Fibroblast of mammary gland (primary cell): ENCODE results near the gene EFNA4.

Experiments
- DNase-seq: peaks from one replicate; pipeline ENCODE4 v3.0.0-alpha.2; 2010; ENCODE audit warnings: low read depth
- H3K4me3 ChIP-seq: 2 replicates; pipeline ENCODE4 v1.5.1; 2011; ENCODE audit warnings: low read depth, mild to moderate bottlenecking, low read length, moderate library complexity; ENCODE audit not compliant: control insufficient read depth
- CTCF ChIP-seq: conservative IDR thresholded peaks from 2 replicates; pipeline ENCODE4 v1.5.1; 2011; ENCODE audit warnings: low read depth, low read length, inconsistent platforms; ENCODE audit not compliant: control insufficient read depth, insufficient read depth

EFNA4 gene

GRCh38 chr1:155062151-155062686 is 1.3 kb upstream of the EFNA4 start:
- no peak overlapping the region for H3K4me3 ChIP-seq
- no peak for TF ChIP-seq CTCF
- DNase-seq: no peak

GRCh38 chr1:155062702-155063411 is 683 bp upstream of the EFNA4 start:
- peak; percentile 72 for TF ChIP-seq CTCF
- DNase-seq: peak; percentile 47

GRCh38 chr1:155064111-155064831 is 731 bp downstream of the EFNA4 start:
- no peak for TF ChIP-seq CTCF
- no peak for DNase-seq
- peak overlapping the region; percentile 86 for H3K4me3 ChIP-seq

More at GRCh38 chr1:155062702-155063411, 683 bp upstream of the EFNA4 start:
- peak overlapping the region; percentile 86 for H3K4me3 ChIP-seq

- DNase-seq: no peak
- H3K4me3 ChIP-seq: no peak overlapping the region
Observed at GRCh38 chr1:155064832-155065429, 1.4 kb downstream of the EFNA4 start.

GRCh38 chr1:155066777-155067176 is 3.2 kb downstream of the EFNA4 start:
- TF ChIP-seq CTCF: no peak
- DNase-seq: no peak
- no peak overlapping the region for H3K4me3 ChIP-seq

More at GRCh38 chr1:155064832-155065429, 1.4 kb downstream of the EFNA4 start:
- TF ChIP-seq CTCF: no peak

- DNase-seq: no peak
- no peak overlapping the region for H3K4me3 ChIP-seq
- no peak for TF ChIP-seq CTCF
Observed at GRCh38 chr1:155068599-155068998, 5.1 kb downstream of the EFNA4 start.
